Ishikawa (cell line): ENCODE measurements around the gene WBP2.

Experiments
- CEBPB ChIP-seq: IDR thresholded peaks from 2 replicates; pipeline ENCODE4 v1.6.1; 2012
- CREB1 ChIP-seq: IDR thresholded peaks from 2 replicates; pipeline ENCODE4 v1.6.1; 2012; ENCODE audit warnings: low read depth
- EGR1 ChIP-seq: IDR thresholded peaks from 2 replicates; pipeline ENCODE4 v1.6.1; 2012
- EP300 ChIP-seq: IDR thresholded peaks from 2 replicates; pipeline ENCODE4 v1.6.1; 2012; ENCODE audit warnings: borderline replicate concordance
- FOXM1 ChIP-seq: IDR thresholded peaks from 2 replicates; pipeline ENCODE4 v1.6.1; 2012; ENCODE audit warnings: low read depth, borderline replicate concordance
- NFIC ChIP-seq: IDR thresholded peaks from 2 replicates; pipeline ENCODE4 v1.6.1; 2012
- RAD21 ChIP-seq: IDR thresholded peaks from 2 replicates; pipeline ENCODE4 v1.6.1; 2012; ENCODE audit warnings: low read depth
- TAF1 ChIP-seq: IDR thresholded peaks from 2 replicates; pipeline ENCODE4 v1.6.1; 2012; ENCODE audit warnings: low read depth, mild to moderate bottlenecking
- TCF12 ChIP-seq: IDR thresholded peaks from 2 replicates; pipeline ENCODE4 v1.6.1; 2012; ENCODE audit warnings: low read depth
- TEAD4 ChIP-seq: IDR thresholded peaks from 2 replicates; pipeline ENCODE4 v1.6.1; 2012
- YY1 ChIP-seq: IDR thresholded peaks from 2 replicates; pipeline ENCODE4 v1.6.1; 2012; ENCODE audit warnings: low read depth
- ZBTB7A ChIP-seq: IDR thresholded peaks from 2 replicates; pipeline ENCODE4 v1.6.1; 2012; ENCODE audit warnings: low read depth
- TF ChIP-seq, protein P1 (sequence below): IDR thresholded peaks from 2 replicates; pipeline ENCODE4 v1.6.1; 2012
- TF ChIP-seq, protein P2 (sequence below): IDR thresholded peaks from 2 replicates; pipeline ENCODE4 v1.6.1; 2012
- TF ChIP-seq, protein P3 (sequence below): IDR thresholded peaks from 2 replicates; pipeline ENCODE4 v1.6.1; 2012; ENCODE audit warnings: low read depth, mild to moderate bottlenecking

The WBP2 gene

DNA sequence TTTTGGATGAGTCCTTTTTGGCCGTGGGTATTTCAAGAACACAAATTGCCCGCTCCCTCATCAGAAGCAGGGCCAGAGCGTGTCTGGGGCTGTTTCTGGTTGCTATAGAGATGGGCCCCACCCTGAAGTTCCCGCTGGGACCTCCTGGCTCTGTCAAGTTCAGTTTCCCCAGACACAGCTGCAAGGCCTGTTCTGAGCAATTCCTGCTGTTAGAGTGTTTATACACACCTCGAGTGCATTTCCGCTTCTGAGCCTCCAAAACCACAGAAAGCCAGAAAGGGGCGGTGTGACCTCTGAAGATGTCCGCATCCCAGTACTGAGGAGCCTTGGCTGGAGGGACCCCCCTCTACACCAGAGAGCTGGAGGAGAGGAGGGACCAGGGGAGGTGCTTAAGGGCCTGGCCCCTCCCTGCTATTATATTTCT lies 9.3 kb upstream of the WBP2 start:
- no peak for TF ChIP-seq EP300
- TF ChIP-seq, protein P1, sequence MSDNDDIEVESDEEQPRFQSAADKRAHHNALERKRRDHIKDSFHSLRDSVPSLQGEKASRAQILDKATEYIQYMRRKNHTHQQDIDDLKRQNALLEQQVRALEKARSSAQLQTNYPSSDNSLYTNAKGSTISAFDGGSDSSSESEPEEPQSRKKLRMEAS, result no peak
- TF ChIP-seq YY1, result no peak
- no peak for TF ChIP-seq EGR1
- TF ChIP-seq, protein P2, sequence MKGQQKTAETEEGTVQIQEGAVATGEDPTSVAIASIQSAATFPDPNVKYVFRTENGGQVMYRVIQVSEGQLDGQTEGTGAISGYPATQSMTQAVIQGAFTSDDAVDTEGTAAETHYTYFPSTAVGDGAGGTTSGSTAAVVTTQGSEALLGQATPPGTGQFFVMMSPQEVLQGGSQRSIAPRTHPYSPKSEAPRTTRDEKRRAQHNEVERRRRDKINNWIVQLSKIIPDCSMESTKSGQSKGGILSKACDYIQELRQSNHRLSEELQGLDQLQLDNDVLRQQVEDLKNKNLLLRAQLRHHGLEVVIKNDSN, result no peak
- TF ChIP-seq TCF12, result no peak
- no peak for TF ChIP-seq TAF1

DNA sequence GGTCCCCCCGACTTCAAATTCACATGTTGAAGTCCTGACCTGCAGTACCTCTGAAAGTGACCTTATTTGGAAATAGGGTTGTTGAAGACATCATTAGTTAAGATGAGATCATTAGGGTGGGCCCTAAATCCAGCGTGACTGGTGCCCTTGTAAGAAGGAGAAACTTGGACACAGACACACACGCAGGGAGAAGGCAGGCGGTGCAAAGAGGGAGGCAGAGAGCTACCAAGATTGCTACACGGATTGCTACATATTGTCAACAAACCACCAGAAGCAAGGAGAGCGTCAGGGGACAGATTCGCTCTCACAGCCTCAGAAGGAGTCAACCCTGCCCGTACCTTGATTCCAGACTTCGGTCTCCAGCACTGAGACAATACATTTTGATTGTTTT lies 6.8 kb upstream of the WBP2 start:
- TF ChIP-seq EP300 (no peak), TEAD4 (no peak), CEBPB (no peak), ZBTB7A (no peak), NFIC (no peak), TAF1 (no peak), RAD21 (no peak), TCF12 (no peak), CREB1 (no peak), FOXM1 (no peak), EGR1 (no peak), YY1 (no peak)
- TF ChIP-seq, protein P1, result no peak
- TF ChIP-seq, protein P3, sequence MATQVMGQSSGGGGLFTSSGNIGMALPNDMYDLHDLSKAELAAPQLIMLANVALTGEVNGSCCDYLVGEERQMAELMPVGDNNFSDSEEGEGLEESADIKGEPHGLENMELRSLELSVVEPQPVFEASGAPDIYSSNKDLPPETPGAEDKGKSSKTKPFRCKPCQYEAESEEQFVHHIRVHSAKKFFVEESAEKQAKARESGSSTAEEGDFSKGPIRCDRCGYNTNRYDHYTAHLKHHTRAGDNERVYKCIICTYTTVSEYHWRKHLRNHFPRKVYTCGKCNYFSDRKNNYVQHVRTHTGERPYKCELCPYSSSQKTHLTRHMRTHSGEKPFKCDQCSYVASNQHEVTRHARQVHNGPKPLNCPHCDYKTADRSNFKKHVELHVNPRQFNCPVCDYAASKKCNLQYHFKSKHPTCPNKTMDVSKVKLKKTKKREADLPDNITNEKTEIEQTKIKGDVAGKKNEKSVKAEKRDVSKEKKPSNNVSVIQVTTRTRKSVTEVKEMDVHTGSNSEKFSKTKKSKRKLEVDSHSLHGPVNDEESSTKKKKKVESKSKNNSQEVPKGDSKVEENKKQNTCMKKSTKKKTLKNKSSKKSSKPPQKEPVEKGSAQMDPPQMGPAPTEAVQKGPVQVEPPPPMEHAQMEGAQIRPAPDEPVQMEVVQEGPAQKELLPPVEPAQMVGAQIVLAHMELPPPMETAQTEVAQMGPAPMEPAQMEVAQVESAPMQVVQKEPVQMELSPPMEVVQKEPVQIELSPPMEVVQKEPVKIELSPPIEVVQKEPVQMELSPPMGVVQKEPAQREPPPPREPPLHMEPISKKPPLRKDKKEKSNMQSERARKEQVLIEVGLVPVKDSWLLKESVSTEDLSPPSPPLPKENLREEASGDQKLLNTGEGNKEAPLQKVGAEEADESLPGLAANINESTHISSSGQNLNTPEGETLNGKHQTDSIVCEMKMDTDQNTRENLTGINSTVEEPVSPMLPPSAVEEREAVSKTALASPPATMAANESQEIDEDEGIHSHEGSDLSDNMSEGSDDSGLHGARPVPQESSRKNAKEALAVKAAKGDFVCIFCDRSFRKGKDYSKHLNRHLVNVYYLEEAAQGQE, result no peak
- TF ChIP-seq, protein P2, result no peak

DNA sequence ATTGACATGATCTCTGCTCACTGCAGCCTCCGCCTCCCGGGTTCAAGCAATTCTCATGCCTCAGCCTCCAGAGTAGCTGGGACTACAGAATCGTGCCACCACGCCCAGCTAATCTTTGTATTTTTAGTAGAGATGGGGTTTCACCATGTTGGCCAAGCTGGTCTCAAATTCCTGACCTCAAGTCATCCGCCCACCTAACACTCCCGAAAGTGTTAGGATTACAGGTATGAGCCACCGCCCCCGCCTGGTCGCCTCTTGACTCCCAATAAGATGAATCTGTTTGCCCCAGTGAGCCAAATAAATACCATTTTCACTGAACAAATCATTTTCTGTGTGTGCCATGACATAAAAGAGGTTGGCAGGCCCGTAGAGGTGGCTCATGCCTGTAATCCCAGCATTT lies 4.2 kb upstream of the WBP2 start:
- TF ChIP-seq EGR1, result peak; percentile 47; the same call in 1 of the 2 replicates

DNA sequence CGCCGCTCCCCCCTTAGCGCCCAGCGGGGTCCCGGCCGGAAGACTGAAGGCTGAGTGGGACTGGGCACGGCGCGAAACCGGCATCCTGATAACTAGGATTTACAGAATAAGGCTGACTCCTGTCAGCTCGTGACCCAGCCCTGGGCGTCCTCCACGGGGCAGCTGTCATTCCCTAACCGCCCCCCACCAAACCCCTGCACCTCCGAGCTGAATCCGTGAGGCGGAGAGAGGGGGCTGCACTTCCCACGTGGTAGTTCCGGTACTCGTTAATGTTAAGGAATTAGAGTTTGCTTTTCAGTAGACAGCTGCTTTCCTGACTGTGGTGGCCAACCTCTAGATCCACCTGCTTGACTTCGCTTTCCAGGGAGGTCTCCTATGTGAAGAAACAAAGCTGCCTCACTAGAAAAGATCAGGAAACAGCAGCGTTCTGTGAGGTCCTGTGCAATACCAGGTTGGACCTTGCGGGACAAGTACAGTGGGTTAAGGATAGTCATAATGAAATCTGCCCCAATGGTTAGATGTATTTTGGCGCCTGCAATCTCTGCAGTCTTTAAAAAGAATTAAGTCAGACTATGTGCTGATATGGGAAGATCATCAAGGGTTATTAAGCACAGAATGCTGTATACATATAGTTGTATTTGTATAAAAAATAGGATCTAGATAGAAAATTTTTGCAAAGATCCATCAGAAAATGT lies 1.1 kb upstream of the WBP2 start:
- no peak for TF ChIP-seq CREB1
- TF ChIP-seq ZBTB7A, result peak; percentile 55; the same call in 1 of the 2 replicates

DNA sequence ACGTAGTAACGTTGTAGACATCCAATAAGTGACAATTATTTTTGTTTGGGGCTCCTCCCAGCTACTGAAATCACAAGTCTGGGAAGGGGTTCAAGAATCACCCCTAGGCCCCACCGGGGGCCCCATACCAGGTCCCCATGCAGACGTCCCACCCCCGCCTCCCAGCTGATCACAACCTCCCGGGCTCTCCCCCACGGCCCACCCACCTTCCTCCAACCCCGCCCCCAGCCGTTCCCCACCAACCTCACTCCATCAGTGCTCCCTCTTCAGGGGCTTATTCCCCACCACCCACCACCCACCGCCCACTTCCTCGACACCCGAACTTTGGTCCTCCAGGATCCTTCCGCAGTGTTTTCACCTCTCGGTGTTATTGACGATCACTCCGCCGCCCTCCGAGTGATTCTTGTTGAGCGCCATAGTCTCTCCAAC lies 240 bp downstream of the WBP2 start:
- TF ChIP-seq YY1 (peak; percentile 79), TAF1 (peak; percentile 29; the same call in 1 of the 2 replicates), EP300 (no peak), ZBTB7A (peak; percentile 89), FOXM1 (no peak), TEAD4 (no peak), RAD21 (no peak), EGR1 (no peak), NFIC (0 out of 2 replicates have a peak, but pooled peaks have one; percentile 13), CREB1 (no peak), CEBPB (no peak), TCF12 (no peak)
- TF ChIP-seq, protein P1, result no peak
- TF ChIP-seq, protein P3, result no peak
- TF ChIP-seq, protein P2, result no peak

DNA sequence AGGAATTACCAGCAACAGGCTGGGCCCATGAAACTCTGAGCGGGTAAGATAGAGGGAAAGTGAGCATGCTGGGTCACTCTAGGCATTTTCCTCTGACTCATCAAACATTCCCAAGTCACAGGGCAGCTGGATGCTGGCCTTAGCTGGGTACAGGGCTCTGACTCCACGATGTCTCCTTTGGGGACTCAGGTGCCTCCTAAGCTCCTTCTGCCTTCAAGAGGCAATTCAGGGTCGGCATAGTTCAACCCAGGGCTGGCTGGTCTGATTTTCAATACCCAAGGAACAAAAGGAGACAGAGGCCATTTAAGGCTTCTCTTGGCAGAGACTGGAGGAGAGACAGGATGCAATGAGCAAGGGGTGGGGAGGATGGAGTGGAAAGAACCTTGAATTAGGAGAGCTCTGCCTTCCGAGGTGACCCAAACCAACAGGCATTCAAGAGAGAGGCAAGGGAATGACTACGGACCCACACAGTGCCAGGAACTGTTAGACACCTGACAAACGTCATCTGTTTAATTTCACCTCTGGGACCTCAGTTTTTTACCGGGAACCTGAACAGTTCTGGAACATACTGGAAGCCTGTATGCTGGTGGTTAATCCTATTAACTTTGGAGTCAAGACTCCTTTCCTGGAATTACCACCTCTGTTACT lies 910 bp downstream of the WBP2 start:
- TF ChIP-seq, protein P2, result no peak
- no peak; the same call in 1 of the 2 replicates for TF ChIP-seq FOXM1
